Activated CD4-positive, alpha-beta T cell treated with anti-CD3 and anti-CD28 coated beads, Interleukin-2, amount 50 U/mL, for 48 hours (primary cell): ENCODE results near the gene CCNA1.

Experiments
- DNase-seq, 2 experiments: peaks; one replicate each; pipeline ENCODE4 v3.0.0-alpha.2; 2020

The CCNA1 gene

GRCh38 chr13:36454121-36454520 lies 21.8 kb downstream of the CCNA1 start:
- no peak for DNase-seq

- no peak for DNase-seq
Observed at GRCh38 chr13:36454987-36455386, 22.7 kb downstream of the CCNA1 start.

GRCh38 chr13:36456577-36456976 lies 24.3 kb downstream of the CCNA1 start:
- no peak for DNase-seq

GRCh38 chr13:36461506-36461905 lies 29.2 kb downstream of the CCNA1 start:
- no peak for DNase-seq

- no peak for DNase-seq
Observed at GRCh38 chr13:36475468-36475867, 43.2 kb downstream of the CCNA1 start.

GRCh38 chr13:36476661-36477060 lies 44.4 kb downstream of the CCNA1 start:
- DNase-seq = no peak

- no peak for DNase-seq
Observed at GRCh38 chr13:36480726-36481427, 48.6 kb downstream of the CCNA1 start.

- no peak for DNase-seq
Observed at GRCh38 chr13:36490055-36490454, 57.8 kb downstream of the CCNA1 start.
